HG03097 (cell line): ENCODE results near the gene ASPRV1.
"Not testable (repeated sequence)": the region's sequence is repeated elsewhere in the genome, so short reads cannot be mapped to it uniquely, and the experiment has no call there.

Source experiments
- ATAC-seq: cut with Tn5 transposase; IDR thresholded peaks from one replicate; pipeline ENCODE4 v1.9.1; 2021; ENCODE audit not compliant: unreplicated experiment, low FRiP score

The ASPRV1 gene

DNA sequence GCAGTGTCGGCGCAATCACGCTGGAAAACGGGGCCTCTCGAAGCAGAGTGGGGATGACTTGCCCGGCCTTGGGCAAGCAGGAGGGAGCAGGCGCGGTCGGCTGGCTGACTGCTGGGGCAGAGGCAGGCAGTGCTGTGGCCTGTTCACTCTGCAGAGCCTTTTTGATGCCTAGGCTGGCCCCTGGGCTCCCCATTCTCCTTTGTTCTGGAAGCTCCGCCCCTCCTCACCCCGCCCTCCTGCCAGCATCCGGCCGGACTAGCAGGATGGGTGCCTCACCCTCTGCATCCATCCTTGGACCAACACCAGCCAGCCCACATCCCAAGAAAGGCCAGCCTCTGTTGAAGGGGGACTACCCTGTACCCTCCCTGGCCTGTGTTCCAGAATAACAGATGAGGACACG lies at the start of gene ASPRV1:
Gene ASPRV1, minus strand, starts transcription at position 136 of the 400 bp plus-strand sequence. CDS start 195 bp downstream, outside the sequence.
- no peak for ATAC-seq

DNA sequence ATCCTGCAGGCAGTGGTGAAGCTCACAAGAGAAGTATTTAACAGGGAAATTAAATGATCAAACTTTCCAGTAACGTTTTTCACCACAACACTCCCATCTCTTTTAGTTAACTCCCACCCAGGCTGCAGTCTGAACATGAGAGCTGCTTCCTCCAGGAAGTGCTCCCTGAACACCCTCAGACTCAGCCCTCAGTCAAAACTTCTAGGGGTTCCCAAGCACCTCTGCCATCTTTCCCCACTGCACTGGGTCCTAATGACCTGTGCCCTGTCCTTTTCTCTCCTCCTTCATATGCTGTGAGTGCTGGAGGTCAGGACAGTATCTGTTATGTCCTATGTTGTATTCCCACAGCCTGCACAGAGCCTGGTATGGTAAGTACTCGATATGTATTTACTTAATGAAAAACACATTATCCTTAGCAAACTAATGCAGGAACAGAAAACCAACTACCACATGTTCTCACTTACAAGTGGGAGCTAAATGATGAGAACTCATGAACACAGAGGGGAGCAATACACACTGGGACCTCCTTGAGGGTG lies 49.2 kb upstream of the ASPRV1 start:
- ATAC-seq, result no peak

DNA sequence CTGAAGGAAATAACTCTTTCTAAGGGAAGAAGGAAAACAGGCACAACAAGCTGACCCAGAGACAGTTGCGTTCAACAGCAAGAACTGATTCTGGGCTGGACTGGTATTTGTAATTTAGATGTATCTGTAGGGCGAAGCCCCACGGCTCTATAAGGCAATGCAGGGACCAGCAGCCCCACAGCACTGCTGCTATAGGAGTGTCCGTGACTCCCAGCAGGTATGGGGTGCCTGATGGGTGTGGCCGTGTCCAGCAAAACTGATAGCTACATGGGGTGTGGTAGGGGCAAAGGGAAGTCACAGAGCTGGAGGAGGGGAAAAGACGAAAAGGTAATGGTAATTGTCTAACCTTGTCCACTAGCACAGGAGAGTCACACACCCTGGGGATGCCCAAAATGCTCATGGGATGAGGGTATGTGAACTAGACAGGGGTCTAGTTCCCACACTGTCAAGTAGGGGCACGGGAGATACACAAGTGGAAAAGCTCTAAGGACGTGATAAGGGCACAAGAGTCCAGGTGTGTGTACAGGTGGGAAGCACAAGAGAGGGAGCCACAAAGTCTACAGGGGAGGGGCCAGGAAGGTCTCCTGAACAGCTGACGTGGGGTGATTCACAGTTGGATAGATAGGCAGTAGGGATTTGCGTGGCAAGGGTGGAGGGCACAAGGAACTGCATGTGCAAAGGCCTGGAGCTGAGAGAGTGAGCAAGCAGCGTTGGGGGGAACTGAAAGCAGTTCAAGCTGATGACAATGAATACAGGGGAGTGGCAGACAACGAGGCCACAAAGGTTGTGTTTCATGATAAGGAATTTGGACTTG lies 48.5 kb upstream of the ASPRV1 start:
- no peak for ATAC-seq

GRCh38 chr2:70008290-70008689 lies 46.9 kb upstream of the ASPRV1 start:
- ATAC-seq, result no peak

DNA sequence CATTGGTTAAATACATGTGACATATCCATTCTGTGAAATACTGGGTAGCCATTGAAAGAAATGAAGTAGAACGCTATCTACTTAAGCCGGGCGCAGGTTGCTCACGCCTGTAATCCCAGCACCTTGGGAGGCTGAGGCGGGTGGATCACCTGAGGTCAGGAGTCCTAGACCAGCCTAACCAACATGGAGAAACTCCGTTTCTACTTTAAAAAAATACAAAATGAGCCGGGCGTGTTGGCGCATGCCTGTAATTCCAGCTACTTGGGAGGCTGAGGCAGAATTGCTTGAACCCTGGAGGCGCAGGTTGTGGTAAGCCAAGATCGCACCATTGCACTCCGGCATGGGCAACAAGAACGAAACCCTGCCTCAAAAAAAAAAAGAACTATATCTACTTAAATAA lies 45.7 kb upstream of the ASPRV1 start:
- no peak for ATAC-seq

- ATAC-seq, result no peak
These were observed 45.0 kb upstream of the ASPRV1 start for GRCh38 chr2:70006447-70006784.

DNA sequence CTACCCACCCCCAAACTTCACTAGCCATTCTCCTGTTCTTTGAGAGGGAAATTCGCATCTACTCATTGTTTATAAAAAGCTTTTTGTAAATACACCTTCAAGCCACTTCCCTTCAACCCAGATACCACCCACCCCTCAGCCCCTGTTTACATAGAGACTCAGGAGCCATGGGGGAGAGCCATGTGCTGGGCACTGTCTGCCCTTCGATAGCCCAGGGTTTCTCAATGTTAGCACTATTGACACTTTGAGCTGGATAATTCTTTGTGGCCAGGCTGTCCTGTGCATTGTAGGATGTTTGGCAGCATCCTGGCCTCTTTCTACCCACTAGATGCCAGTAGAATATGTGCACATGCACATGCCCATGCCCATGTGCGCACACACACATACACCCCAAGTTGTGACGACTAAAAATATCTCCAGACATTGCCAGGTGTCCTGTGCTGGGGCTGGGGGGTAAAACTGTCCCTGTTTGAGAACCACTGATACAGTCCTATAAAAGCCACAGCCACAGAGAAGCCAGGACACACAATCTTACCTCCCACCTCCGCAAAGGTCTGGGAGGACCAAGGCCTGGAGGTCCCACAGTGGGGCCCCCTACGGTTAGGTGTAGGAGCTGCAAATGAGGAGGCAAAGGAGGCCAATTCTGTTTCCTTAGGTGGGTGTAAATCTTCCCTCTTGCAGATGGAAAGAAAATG lies 44.5 kb upstream of the ASPRV1 start:
- ATAC-seq, result no peak

DNA sequence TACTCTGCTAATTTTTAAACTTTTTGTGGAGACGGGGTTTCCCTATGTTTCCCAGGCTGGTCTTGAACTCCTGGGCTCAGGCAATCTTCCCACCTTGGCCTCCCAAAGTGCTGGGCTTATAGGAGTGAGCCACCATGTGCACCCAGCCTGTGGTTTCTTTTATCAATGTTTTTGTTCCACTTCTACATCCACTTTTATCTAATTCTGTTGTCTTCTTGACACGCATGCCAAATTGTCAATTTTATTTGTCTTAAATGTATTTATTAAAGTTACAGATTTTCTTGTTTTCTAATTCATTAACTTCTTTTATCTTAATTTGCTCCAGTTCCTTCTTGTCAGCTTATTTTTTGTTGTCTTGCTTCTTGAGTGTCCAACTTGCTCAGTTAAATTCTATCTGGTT lies 43.8 kb upstream of the ASPRV1 start:
- no peak for ATAC-seq

- no peak for ATAC-seq
These were observed 41.8 kb upstream of the ASPRV1 start for GRCh38 chr2:70003093-70003830.

- ATAC-seq, result no peak
These were observed 40.9 kb upstream of the ASPRV1 start for GRCh38 chr2:70002241-70002899.

DNA sequence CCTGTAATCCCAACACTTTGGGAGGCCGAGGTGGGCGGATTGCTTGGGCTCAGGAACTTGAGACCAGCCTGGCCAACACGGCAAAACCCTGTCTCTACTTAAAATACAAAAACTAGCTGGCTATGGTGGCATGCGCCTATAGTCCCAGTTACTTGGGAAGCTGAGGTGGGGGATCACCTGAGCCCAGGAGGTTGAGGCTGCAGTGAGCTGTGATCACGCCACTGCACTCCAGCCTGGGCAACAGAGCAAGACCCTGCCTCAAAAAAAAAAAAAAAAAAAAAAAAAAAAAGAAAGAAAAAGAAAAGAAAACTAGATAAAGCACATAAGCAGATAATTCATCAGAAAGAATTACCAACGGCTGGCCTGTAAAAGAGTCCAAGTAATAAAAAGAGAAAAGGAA lies 39.1 kb upstream of the ASPRV1 start:
- ATAC-seq, result not testable (repeated sequence)

DNA sequence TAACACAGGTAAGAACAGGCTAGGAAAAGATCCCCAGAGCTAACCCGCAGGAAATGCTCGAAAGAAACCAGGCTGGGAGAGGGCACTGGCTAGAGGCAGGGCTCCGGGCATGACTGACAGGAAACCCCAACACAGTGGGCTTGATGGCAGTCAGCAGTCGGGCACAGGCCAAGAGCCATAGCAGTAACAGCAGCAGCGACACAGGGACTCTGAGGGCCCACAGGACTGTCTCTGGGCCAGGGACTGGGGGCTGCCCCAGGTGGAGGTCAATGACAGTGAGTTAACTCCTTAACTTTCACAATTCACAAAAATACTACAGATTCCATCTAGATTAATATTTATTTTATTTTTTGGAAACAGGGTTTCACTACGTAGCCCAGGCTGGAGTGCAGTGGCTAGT lies 37.3 kb upstream of the ASPRV1 start:
- no peak for ATAC-seq

GRCh38 chr2:69997015-69997830 lies 35.8 kb upstream of the ASPRV1 start:
- ATAC-seq, result no peak

DNA sequence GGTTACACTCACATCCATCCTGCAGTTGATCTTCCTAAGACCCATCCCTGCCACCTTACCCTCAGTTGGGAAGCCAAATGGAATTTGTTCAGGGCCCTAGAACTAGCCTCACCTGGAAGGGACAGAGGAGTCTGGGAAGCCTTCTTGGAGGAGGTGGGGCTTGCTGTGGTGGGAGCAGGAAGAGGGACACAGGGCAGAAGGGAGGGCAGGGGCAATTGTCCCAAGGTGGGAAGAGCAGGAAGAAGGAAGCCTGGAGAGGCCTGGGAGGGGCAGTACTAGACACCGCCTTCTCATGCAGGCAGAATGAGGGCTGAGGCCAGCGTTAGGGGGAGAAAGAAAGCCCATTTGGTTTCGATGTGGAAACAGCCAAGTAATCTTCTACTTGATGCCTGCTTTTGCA lies 34.1 kb upstream of the ASPRV1 start:
- no peak for ATAC-seq

GRCh38 chr2:69994166-69994565 lies 32.7 kb upstream of the ASPRV1 start:
- no peak for ATAC-seq

DNA sequence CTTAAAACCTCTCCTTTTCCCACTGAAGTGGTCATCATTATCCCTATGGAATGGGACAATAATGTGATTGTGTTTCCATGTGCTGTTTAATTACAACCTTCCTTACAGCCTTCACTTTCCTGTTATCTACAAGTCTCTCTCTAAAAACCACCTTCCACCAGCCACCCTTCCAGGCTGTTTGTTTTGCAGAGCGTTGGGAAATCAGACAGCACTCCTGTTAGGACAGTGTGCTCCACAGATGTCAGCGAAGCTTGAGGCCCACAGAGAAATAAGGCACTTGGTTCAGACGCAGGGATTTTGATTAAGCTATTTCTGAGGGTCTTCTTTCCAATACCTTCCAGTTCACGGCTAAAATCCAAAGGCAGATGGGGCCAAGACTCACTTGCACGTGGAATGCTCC lies 32.3 kb upstream of the ASPRV1 start:
- no peak for ATAC-seq

DNA sequence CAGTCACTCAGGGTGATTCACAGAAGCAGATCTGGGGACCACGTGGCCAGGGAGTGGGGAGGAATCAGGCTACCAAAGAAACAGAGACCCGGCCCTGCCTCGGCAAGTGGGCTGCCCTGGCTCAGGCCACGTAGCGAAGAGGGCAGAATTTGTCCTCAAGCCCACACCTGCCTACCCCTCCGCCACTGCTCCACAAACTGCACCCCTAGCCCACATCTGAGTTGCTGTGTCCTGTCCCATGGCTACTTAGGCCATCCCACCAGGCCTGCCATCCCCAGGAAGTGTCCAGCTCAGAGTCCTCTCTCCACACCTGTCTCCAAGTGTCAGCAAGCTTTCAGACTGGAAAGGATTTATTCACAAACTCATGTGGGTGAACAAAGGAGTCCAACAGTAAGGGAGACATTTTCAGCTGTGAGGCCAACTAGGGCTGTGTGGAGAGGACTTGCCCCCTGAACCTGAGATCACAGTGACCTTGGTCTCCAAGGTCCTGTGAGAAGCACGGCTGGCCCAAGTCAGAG lies 31.7 kb upstream of the ASPRV1 start:
- ATAC-seq, result no peak

GRCh38 chr2:69992310-69993047 lies 31.0 kb upstream of the ASPRV1 start:
- ATAC-seq, result no peak
